Breast epithelium (tissue), 4 donors: ENCODE results near the gene ZNF678. TPM values are rescaled to one million over a fixed set of nuclear protein-coding genes. Genes with fewer than 3 reads are reported as not detected.

Experiments
- DNase-seq, 2 donors: peaks; one replicate each; pipeline ENCODE4 v3.0.0-alpha.2; 2019; ENCODE audit warnings: low spot score in 2 of 2
- H3K27ac ChIP-seq, 2 donors: fragments of 200-600 bp; sonication (generic) in 1 of 2; one replicate each; pipeline ENCODE4 v1.5.1; 2016 to 2019; ENCODE audit warnings: mild to moderate bottlenecking in 1 of 2
- H3K27me3 ChIP-seq, 2 donors: fragments of 200-600 bp; sonication (generic) in 1 of 2; one replicate each; pipeline versions ENCODE4 v1.5.1 to v1.6.0; 2017 to 2019; ENCODE audit warnings: control low read depth in 1 of 2, mild to moderate bottlenecking in 1 of 2
- H3K36me3 ChIP-seq: fragments of 200-600 bp; one replicate; pipeline ENCODE4 v1.5.1; 2019
- H3K4me1 ChIP-seq, 2 donors: fragments of 200-600 bp; sonication (generic); one replicate each; pipeline ENCODE4 v1.5.1; 2016 to 2019; ENCODE audit warnings: control low read depth in 1 of 2
- H3K4me3 ChIP-seq, 3 donors: fragments of 200-600 bp; sonication (generic); 1 replicate in 2 of 3; 2 replicates in 1 of 3; pipeline ENCODE4 v1.5.1; 2016 to 2019; ENCODE audit warnings: mild to moderate bottlenecking in 3 of 3, moderate library complexity in 2 of 3
- H3K9me3 ChIP-seq, 2 donors: fragments of 200-600 bp; sonication (generic) in 1 of 2; one replicate each; pipeline ENCODE4 v1.5.1; 2016 to 2019; ENCODE audit warnings: control low read depth in 1 of 2
- CTCF ChIP-seq, 3 donors: fragments of 450-650 bp; IDR thresholded peaks; one replicate each; pipeline ENCODE4 v1.5.1; 2016 to 2017; ENCODE audit warnings: antibody characterized with exemption in 3 of 3, mild to moderate bottlenecking in 3 of 3, moderate library complexity in 3 of 3
- POLR2A ChIP-seq: fragments of 450-650 bp; IDR thresholded peaks from one replicate; pipeline ENCODE4 v1.6.1; 2016; ENCODE audit warnings: antibody characterized with exemption, mild to moderate bottlenecking, moderate library complexity
- POLR2AphosphoS5 ChIP-seq, 3 donors: sonication (generic); formaldehyde crosslinking; IDR thresholded peaks; one replicate each; pipeline ENCODE4 v1.6.1; 2017; ENCODE audit warnings: antibody characterized with exemption in 3 of 3
- intact Hi-C: fragments of 100-400 bp; cut with DNase I; formaldehyde crosslinking; loops from one replicate; pipeline ENCODE4 v1.15.1; 2023; ENCODE audit warnings: low total_unique reads
- total RNA-seq, 3 donors: library from RNA; depleted of rRNA; stranded (reverse); fragments of >200 nt; gene quantifications; one replicate each; pipeline ENCODE4 v1.1.0, GENCODE V29; 2016

ZNF678 gene
- total RNA-seq, 3 donors from 2014 or later, result 8.5 to 19.8 (median 12.8) TPM

- peak overlapping the region; percentile 17 to 47 (median 29) for H3K4me3 ChIP-seq
- peak in 1 of 2 donors; percentile 37 for DNase-seq
- H3K9me3 ChIP-seq, result no peaks in the 10 kb centered on the region
- H3K36me3 ChIP-seq, result no peaks in the 10 kb centered on the region
- no peak for TF ChIP-seq POLR2AphosphoS5 (IDR thresholded peaks at IDR 0.05)
- no peak for TF ChIP-seq CTCF (IDR thresholded peaks at IDR 0.05)
- no peak for TF ChIP-seq POLR2A
- intact Hi-C loops, result loop anchor here (5.0 kb wide), 1 partner anchor 177 kb away; the partner anchor contains the start of genes JMJD4 and SNAP47
- H3K27ac ChIP-seq, result no peak overlapping the region
- H3K4me1 ChIP-seq, result no peaks in the 10 kb centered on the region
- H3K27me3 ChIP-seq, result peaks cover 0 to 23% of the 10 kb centered on the region in 2 donors
Measured at GRCh38 chr1:227560393-227561173, 2.8 kb upstream of the ZNF678 start.

- TF ChIP-seq POLR2AphosphoS5 (IDR thresholded peaks at IDR 0.05) (no peak), CTCF (IDR thresholded peaks at IDR 0.05) (no peak), POLR2A (no peak)
- no peak for DNase-seq
- Histone ChIP-seq H3K27ac (no peak overlapping the region), H3K4me3 (peak overlapping the region; percentile 17 to 47 (median 29)), H3K4me1 (no peaks in the 10 kb centered on the region), H3K36me3 (no peaks in the 10 kb centered on the region), H3K27me3 (peaks cover 0 to 23% of the 10 kb centered on the region in 2 donors), H3K9me3 (no peaks in the 10 kb centered on the region)
- intact Hi-C loops, result loop anchor here (5.0 kb wide), 1 partner anchor 176 kb away; the partner anchor contains the start of genes JMJD4 and SNAP47
Measured at GRCh38 chr1:227561241-227561907, 2.0 kb upstream of the ZNF678 start.

GRCh38 chr1:227562037-227562436, 1.3 kb upstream of the ZNF678 start:
- Histone ChIP-seq H3K27me3 (peaks cover 0 to 23% of the 10 kb centered on the region in 2 donors), H3K9me3 (no peaks in the 10 kb centered on the region), H3K36me3 (no peaks in the 10 kb centered on the region), H3K27ac (no peak overlapping the region), H3K4me3 (no peak overlapping the region), H3K4me1 (no peaks in the 10 kb centered on the region)
- TF ChIP-seq CTCF (IDR thresholded peaks at IDR 0.05), result no peak
- no peak for TF ChIP-seq POLR2AphosphoS5 (IDR thresholded peaks at IDR 0.05)
- no peak for TF ChIP-seq POLR2A
- intact Hi-C loops, result loop anchor here (5.0 kb wide), 1 partner anchor 175 kb away; the partner anchor contains the start of genes JMJD4 and SNAP47
- DNase-seq, result no peak

- intact Hi-C loops, result loop anchor here (5.0 kb wide), 1 partner anchor 174 kb away; the partner anchor contains the start of genes JMJD4 and SNAP47
- no peaks in the 10 kb centered on the region for H3K4me1 ChIP-seq
- H3K4me3 ChIP-seq, result peak overlapping the region in 2 of 3 donors; percentile 60 to 76
- no peak for TF ChIP-seq POLR2A
- TF ChIP-seq POLR2AphosphoS5 (IDR thresholded peaks at IDR 0.05), result no peak
- TF ChIP-seq CTCF (IDR thresholded peaks at IDR 0.05), result no peak
- H3K9me3 ChIP-seq, result no peaks in the 10 kb centered on the region
- DNase-seq, result peak in 1 of 2 donors; percentile 42
- H3K27me3 ChIP-seq, result peaks cover 0 to 23% of the 10 kb centered on the region in 2 donors
- peak overlapping the region; percentile 87 to 88 for H3K27ac ChIP-seq
- no peaks in the 10 kb centered on the region for H3K36me3 ChIP-seq
Measured at GRCh38 chr1:227562933-227563323, 428 bp upstream of the ZNF678 start.

- H3K27me3 ChIP-seq, result no peaks in the 10 kb centered on the region
- H3K4me1 ChIP-seq, result no peaks in the 10 kb centered on the region
- H3K27ac ChIP-seq, result no peak overlapping the region
- no peaks in the 10 kb centered on the region for H3K36me3 ChIP-seq
- no peak for DNase-seq
- no peak for TF ChIP-seq POLR2AphosphoS5 (IDR thresholded peaks at IDR 0.05)
- no peak for TF ChIP-seq POLR2A
- TF ChIP-seq CTCF (IDR thresholded peaks at IDR 0.05), result no peak
- H3K4me3 ChIP-seq, result no peak overlapping the region
- intact Hi-C loops, result no loop called here
- no peaks in the 10 kb centered on the region for H3K9me3 ChIP-seq
Measured at GRCh38 chr1:227567256-227567655, 3.9 kb downstream of the ZNF678 start.
